Tibial artery (tissue), 4 donors: ENCODE measurements around the gene THSD7B.

Experiments used
- DNase-seq, 2 donors: peaks; one replicate each; pipeline ENCODE4 v3.0.0-alpha.2; 2019
- H3K27ac ChIP-seq, 2 donors: fragments of 200-600 bp; sonication (generic) in 1 of 2; 1 replicate in 1 of 2; 2 replicates in 1 of 2; pipeline ENCODE4 v1.5.1; 2018 to 2019; ENCODE audit warnings: mild to moderate bottlenecking in 1 of 2
- H3K27me3 ChIP-seq, 2 donors: fragments of 200-600 bp; sonication (generic) in 1 of 2; one replicate each; pipeline versions ENCODE4 v1.5.1 to v1.6.0; 2016 to 2019
- H3K36me3 ChIP-seq, 3 donors: fragments of 200-600 bp; sonication (generic) in 2 of 3; one replicate each; pipeline ENCODE4 v1.5.1; 2016 to 2019; ENCODE audit warnings: mild to moderate bottlenecking in 2 of 3
- H3K4me1 ChIP-seq, 4 donors: fragments of 200-600 bp; sonication (generic) in 2 of 4; 1 replicate in 3 of 4; 2 replicates in 1 of 4; pipeline ENCODE4 v1.5.1; 2016 to 2019
- H3K4me3 ChIP-seq, 2 donors: fragments of 200-600 bp; sonication (generic) in 1 of 2; 1 replicate in 1 of 2; 2 replicates in 1 of 2; pipeline ENCODE4 v1.5.1; 2018 to 2019; ENCODE audit warnings: mild to moderate bottlenecking in 2 of 2
- H3K9me3 ChIP-seq, 3 donors: fragments of 200-600 bp; sonication (generic) in 1 of 3; one replicate each; pipeline ENCODE4 v1.5.1; 2016 to 2019
- intact Hi-C: fragments of 100-400 bp; cut with DNase I; formaldehyde crosslinking; loops from one replicate; pipeline ENCODE4 v1.15.0; 2023; ENCODE audit warnings: low total_unique reads
- TF ChIP-seq, protein P1 (sequence below), 2 experiments: fragments of 200-600 bp in 1 of 2; fragments of 450-650 bp in 1 of 2; IDR thresholded peaks; one replicate each; pipeline ENCODE4 v1.5.1; 2017 to 2019; ENCODE audit warnings: antibody characterized with exemption in 2 of 2, mild to moderate bottlenecking in 1 of 2, moderate library complexity in 1 of 2

Gene THSD7B

DNA sequence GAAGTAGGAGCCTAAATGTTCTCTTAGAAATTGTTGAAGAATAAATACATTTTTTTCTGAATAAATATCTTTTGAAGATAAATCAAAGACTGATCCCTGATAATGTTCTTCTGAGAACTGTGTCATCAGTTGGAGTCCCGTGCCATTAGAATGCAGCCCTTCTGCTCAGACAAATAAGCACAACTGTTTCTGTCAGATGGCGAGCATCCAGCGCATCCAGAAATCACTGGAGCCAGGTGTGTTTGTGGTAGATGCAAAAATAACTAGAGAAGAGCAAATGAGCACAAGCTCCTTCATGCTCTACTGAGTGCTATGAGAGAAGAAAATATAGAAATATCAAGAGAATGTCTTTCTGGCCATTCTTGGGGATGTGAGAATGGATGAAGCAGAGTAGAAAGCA, 573.7 kb downstream of the THSD7B start:
- Histone ChIP-seq H3K4me1 (no peaks in the 10 kb centered on the region), H3K9me3 (no peaks in the 10 kb centered on the region), H3K27ac (no peak overlapping the region), H3K36me3 (no peaks in the 10 kb centered on the region), H3K27me3 (no peaks in the 10 kb centered on the region), H3K4me3 (no peak overlapping the region)
- DNase-seq: no peak
- TF ChIP-seq, protein P1, sequence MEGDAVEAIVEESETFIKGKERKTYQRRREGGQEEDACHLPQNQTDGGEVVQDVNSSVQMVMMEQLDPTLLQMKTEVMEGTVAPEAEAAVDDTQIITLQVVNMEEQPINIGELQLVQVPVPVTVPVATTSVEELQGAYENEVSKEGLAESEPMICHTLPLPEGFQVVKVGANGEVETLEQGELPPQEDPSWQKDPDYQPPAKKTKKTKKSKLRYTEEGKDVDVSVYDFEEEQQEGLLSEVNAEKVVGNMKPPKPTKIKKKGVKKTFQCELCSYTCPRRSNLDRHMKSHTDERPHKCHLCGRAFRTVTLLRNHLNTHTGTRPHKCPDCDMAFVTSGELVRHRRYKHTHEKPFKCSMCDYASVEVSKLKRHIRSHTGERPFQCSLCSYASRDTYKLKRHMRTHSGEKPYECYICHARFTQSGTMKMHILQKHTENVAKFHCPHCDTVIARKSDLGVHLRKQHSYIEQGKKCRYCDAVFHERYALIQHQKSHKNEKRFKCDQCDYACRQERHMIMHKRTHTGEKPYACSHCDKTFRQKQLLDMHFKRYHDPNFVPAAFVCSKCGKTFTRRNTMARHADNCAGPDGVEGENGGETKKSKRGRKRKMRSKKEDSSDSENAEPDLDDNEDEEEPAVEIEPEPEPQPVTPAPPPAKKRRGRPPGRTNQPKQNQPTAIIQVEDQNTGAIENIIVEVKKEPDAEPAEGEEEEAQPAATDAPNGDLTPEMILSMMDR (IDR thresholded peaks at IDR 0.05): no peak
- intact Hi-C loops: no loop called here

DNA sequence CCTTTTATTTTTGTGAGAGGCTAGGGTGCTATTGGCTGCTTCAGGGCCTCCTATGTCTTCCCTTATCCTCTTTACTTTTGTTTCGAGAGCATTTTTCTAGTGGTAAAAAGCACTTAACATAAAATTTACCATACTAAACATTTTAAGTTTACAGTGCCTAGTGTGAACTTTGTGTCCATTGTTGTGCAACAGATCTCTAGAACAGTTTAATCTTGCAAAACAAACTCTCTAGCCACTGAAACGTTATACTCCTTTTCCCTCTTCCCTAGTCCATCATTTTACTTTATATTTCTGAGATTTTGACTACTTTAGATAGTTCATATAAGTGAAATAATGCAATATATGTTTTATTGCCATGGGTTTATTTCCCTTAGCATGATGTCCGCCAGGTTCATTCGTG, 580.6 kb downstream of the THSD7B start:
- Histone ChIP-seq H3K4me1 (no peaks in the 10 kb centered on the region), H3K9me3 (no peaks in the 10 kb centered on the region), H3K27ac (no peak overlapping the region), H3K4me3 (no peak overlapping the region), H3K36me3 (no peaks in the 10 kb centered on the region), H3K27me3 (no peaks in the 10 kb centered on the region)
- TF ChIP-seq, protein P1 (IDR thresholded peaks at IDR 0.05): no peak
- intact Hi-C loops: no loop called here
- no peak for DNase-seq

DNA sequence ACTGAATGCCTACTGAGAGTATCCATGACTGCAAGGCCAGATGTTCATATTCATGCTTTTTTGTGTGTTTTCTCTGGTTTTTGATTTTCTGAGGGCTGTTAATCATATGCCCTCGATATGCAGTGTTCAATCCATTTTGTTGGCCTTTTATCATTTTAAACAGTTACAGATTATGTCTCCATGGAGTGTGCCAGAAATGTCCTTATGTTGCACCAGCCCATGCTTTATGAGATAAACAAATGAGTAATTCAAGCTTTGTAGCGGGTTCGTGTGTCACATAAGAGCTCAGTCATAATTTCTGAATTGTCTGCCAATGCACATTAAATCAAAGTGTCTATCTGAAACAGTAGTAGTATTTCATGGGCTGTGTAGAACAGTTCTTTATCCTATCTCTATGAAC, 583.0 kb downstream of the THSD7B start:
- intact Hi-C loops: no loop called here
- no peak overlapping the region for H3K4me3 ChIP-seq

DNA sequence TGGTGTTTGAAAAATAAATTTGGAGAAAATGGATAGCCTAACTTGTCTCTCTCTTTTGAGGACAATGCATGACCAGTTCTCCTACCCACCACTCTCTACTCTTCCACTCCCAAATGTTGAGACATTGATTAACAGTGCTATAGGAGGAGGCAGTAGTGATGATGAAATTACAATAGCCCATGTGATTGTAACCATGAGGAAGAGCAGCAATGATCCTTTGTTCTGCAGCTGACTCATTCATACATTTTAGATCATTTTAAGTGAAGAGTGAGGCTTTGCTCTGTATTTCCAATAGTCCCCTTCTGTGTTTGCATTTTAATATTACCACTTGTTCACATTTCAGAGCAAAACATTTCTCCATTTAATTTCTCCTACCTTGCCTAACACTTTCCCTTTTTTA, 592.3 kb downstream of the THSD7B start:
- no peak overlapping the region for H3K4me3 ChIP-seq
- H3K4me1 ChIP-seq: no peaks in the 10 kb centered on the region
- H3K9me3 ChIP-seq: peaks cover 0 to 11% (median 7%) of the 10 kb centered on the region in 3 donors
- DNase-seq: no peak
- H3K27me3 ChIP-seq: no peaks in the 10 kb centered on the region
- no peaks in the 10 kb centered on the region for H3K36me3 ChIP-seq
- no peak overlapping the region for H3K27ac ChIP-seq
- intact Hi-C loops: no loop called here
- TF ChIP-seq, protein P1 (IDR thresholded peaks at IDR 0.05): no peak

More for the DNA sequence above, 583.0 kb downstream of the THSD7B start:
- DNase-seq: no peak
- Histone ChIP-seq H3K36me3 (no peaks in the 10 kb centered on the region), H3K4me1 (no peaks in the 10 kb centered on the region), H3K27ac (no peak overlapping the region), H3K27me3 (no peaks in the 10 kb centered on the region), H3K9me3 (no peaks in the 10 kb centered on the region)
- TF ChIP-seq, protein P1 (IDR thresholded peaks at IDR 0.05): no peak

DNA sequence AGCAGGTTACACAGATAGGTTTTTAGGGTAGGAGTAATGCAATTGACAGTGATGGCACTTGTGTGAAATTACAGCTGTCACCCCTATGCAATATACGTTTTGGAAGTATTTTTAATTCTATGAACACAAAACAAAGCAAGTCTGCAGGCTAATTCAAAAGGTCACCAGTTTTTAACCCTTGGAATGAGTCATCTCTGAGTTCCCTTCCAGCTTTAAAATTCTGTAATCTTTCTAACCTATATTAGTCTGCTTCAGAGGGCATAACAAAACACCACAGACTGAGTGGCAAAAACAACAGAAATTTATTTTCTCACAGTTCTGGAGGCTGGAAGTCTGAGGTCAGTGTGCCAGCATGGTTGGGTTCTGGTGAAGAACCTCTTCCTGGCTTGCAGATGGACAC, 602.0 kb downstream of the THSD7B start:
- TF ChIP-seq, protein P1 (IDR thresholded peaks at IDR 0.05): no peak
- H3K27me3 ChIP-seq: no peaks in the 10 kb centered on the region
- DNase-seq: no peak
- intact Hi-C loops: no loop called here
- no peak overlapping the region for H3K27ac ChIP-seq
- no peaks in the 10 kb centered on the region for H3K36me3 ChIP-seq
- no peaks in the 10 kb centered on the region for H3K4me1 ChIP-seq
- no peak overlapping the region for H3K4me3 ChIP-seq
- peaks cover 0 to 7% (median 0%) of the 10 kb centered on the region in 3 donors for H3K9me3 ChIP-seq

DNA sequence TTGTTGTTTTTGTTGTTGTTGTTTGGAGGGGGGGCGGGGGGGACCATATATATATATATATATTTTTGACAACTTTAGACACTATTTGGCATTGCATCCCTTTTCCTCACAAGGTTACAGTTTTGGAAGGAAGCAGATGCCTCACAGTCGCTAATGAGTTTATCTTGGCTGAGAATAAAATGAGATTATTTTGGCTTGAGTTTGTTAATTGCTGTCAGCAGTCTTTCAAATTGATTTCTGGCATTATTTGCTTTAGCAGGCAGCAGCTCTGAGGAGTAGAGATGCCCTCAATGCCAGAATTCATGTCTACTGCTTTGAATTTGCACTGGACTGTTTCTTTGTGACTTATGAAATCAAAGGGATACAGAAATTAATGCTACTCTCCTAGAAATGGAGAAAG, 603.8 kb downstream of the THSD7B start:
- Histone ChIP-seq H3K27ac (no peak overlapping the region), H3K27me3 (no peaks in the 10 kb centered on the region), H3K4me1 (no peaks in the 10 kb centered on the region), H3K4me3 (no peak overlapping the region), H3K36me3 (no peaks in the 10 kb centered on the region), H3K9me3 (peaks cover 0 to 2% (median 0%) of the 10 kb centered on the region in 3 donors)
- intact Hi-C loops: no loop called here
- DNase-seq: no peak
- TF ChIP-seq, protein P1 (IDR thresholded peaks at IDR 0.05): no peak
